ENCODE results near the gene PGAP3. TPM values are rescaled to one million over a fixed set of nuclear protein-coding genes. Genes with fewer than 3 reads are reported as not detected.
A peak's percentile ranks its signal among the peaks of the same experiment; 100 is the strongest.

PGAP3 gene
- total RNA-seq, 3 donors from 2014 or later, result 14.6 to 16.5 (median 16.3) TPM

DNA sequence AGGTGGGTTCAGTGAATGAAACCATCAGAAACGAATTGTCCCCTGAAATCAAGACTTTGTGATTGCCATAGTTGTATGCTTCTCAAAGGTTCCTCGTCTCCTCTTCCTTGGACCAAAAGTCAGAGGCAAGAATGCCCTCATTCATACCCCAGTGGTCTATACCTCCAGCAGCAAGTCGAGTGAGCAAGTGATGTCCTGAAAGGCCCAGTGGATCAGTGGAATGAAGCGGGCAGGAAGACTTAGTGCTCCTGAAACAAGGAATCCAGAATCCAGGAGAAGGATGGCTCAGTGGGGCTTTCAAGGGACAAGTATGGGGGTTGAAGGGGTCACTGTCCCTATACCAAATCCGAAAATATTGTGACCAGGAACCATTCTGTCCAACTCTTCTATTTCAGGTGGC, 6.7 kb upstream of the PGAP3 start:
- no peak for DNase-seq
- no peak overlapping the region for H3K4me3 Mint-ChIP-seq
- peaks cover 4% of the 10 kb centered on the region for H3K36me3 Mint-ChIP-seq (ENCODE audit: insufficient read depth)
- no peak for ATAC-seq
- H3K4me1 Mint-ChIP-seq (ENCODE audit: low read depth), result peaks cover 2% of the 10 kb centered on the region
- H3K27me3 Mint-ChIP-seq (ENCODE audit: low read depth), result peaks cover 17% of the 10 kb centered on the region
- H3K9me3 Mint-ChIP-seq, result no peaks in the 10 kb centered on the region

- ATAC-seq (no peak), DNase-seq (no peak)
- H3K4me3 Mint-ChIP-seq, result peak overlapping the region; percentile 98
- H3K9me3 Mint-ChIP-seq, result no peaks in the 10 kb centered on the region
- peaks cover 10% of the 10 kb centered on the region for H3K36me3 Mint-ChIP-seq (ENCODE audit: insufficient read depth)
- peaks cover 23% of the 10 kb centered on the region for H3K4me1 Mint-ChIP-seq (ENCODE audit: low read depth)
- no peaks in the 10 kb centered on the region for H3K27me3 Mint-ChIP-seq (ENCODE audit: low read depth)
These were observed 1.1 kb upstream of the PGAP3 start for GRCh38 chr17:39688945-39689344.

GRCh38 chr17:39688475-39688835, 598 bp upstream of the PGAP3 start:
- no peaks in the 10 kb centered on the region for H3K9me3 Mint-ChIP-seq
- no peak for DNase-seq
- peak overlapping the region; percentile 98 for H3K4me3 Mint-ChIP-seq
- peaks cover 11% of the 10 kb centered on the region for H3K36me3 Mint-ChIP-seq (ENCODE audit: insufficient read depth)
- peaks cover 23% of the 10 kb centered on the region for H3K4me1 Mint-ChIP-seq (ENCODE audit: low read depth)
- no peak for ATAC-seq
- no peaks in the 10 kb centered on the region for H3K27me3 Mint-ChIP-seq (ENCODE audit: low read depth)

DNA sequence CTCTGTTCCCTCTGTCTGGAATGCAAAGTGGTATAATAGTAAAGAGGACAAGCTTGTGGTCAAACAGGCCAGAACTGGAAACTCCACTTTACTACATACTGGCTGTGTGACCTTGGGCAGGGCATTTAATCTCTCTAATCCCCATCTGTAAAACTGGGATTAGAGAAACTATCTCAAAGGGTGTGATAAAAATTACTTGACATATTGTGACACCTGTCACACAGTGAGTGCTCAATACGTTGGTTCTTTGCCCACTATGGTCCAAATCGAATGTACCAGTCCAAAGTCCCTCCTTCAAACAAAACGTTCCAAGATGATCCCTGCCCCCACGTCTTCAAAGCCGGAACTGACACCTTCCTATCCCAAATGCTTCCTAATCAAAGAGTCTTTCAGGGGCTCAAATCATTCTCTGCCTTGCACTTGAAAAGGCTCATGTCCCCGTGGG, 734 bp downstream of the PGAP3 start:
- peak overlapping the region; percentile 98 for H3K4me3 Mint-ChIP-seq
- no peaks in the 10 kb centered on the region for H3K9me3 Mint-ChIP-seq
- ATAC-seq (no peak), DNase-seq (no peak)
- no peaks in the 10 kb centered on the region for H3K27me3 Mint-ChIP-seq (ENCODE audit: low read depth)
- H3K36me3 Mint-ChIP-seq (ENCODE audit: insufficient read depth), result peaks cover 15% of the 10 kb centered on the region
- H3K4me1 Mint-ChIP-seq (ENCODE audit: low read depth), result peaks cover 25% of the 10 kb centered on the region

DNA sequence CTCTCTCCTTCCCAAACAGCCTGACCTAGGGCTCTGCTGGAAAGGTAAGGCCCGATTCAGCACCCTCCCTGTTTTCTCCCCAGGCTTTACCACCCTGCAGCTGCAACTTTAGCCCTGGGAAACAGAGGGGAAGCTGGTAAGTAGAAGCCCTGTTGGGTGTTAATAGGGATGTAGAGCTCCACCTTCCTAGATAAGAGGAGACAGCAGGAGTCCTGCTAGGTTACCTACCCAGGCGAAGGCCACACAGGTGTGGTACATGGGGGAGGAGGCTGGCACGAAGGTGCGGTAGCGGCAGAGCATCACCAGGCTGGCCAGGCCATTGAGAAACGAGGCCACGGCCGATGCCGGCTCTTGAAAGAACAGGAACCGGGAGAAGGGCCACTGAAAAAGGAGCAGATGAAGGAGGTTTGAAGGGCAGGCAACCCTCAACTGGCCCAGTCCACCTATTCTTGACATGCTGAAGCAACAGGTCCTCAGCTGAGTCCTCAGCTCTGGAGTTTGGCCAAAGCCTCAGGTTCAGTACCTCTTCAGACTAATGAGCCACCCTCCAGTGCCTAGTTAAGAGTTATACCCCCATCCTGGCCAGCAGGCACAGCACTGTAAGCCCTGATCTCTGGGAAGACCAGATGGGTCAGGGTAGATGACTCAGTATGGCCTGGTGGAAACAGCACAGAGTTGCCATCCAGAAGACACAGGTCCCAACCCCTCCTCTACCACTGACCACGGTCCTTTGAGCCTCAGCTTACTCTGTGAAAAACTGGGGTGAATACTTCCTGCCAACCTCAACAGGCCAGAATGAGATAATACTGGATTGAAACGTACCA, 3.3 kb downstream of the PGAP3 start:
- no peak overlapping the region for H3K4me3 Mint-ChIP-seq
- no peaks in the 10 kb centered on the region for H3K9me3 Mint-ChIP-seq
- DNase-seq (no peak), ATAC-seq (no peak)
- H3K4me1 Mint-ChIP-seq (ENCODE audit: low read depth), result peaks cover 40% of the 10 kb centered on the region
- H3K36me3 Mint-ChIP-seq (ENCODE audit: insufficient read depth), result peaks cover 20% of the 10 kb centered on the region
- H3K27me3 Mint-ChIP-seq (ENCODE audit: low read depth), result no peaks in the 10 kb centered on the region

GRCh38 chr17:39683295-39683939, 4.4 kb downstream of the PGAP3 start:
- Mint-ChIP-seq H3K4me1 (ENCODE audit: low read depth) (peaks cover 44% of the 10 kb centered on the region), H3K36me3 (ENCODE audit: insufficient read depth) (peaks cover 20% of the 10 kb centered on the region), H3K9me3 (no peaks in the 10 kb centered on the region), H3K4me3 (no peak overlapping the region), H3K27me3 (ENCODE audit: low read depth) (no peaks in the 10 kb centered on the region)
- no peak for ATAC-seq
- no peak for DNase-seq

DNA sequence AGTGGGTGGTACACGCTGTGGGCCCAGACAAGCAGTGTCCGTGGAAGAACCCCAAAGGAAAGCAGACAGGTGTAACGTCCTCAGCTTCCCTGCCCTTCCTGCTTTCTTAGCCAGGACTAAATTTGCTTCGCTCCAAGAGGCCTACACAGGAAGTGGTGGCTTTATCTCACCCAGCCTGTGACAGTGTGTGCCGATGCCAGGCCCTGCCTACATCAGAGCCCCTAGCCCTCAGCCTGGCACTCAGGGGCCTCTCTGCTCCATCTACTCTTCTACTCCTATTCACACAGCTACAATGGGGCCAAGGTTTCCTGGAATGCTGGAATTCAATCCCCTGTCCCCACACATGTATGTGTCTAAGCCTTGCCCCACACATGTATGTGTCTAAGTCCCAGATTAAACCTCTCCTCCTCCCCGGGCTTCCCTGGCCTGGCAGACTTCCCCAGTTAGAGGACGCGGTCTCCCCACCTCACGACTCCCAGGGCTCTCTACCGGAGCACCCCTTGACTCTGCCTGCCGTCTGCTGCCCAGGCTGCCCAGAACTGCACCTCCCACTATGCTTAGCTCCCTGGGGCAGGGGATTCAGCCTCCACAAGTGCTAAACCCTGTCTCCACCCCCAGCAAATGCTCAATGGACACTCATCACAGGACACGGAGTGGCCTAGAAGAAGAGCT, 8.2 kb downstream of the PGAP3 start:
- Mint-ChIP-seq H3K27me3 (ENCODE audit: low read depth) (no peaks in the 10 kb centered on the region), H3K9me3 (no peaks in the 10 kb centered on the region), H3K36me3 (ENCODE audit: insufficient read depth) (peaks cover 16% of the 10 kb centered on the region), H3K4me1 (ENCODE audit: low read depth) (peaks cover 61% of the 10 kb centered on the region), H3K4me3 (peak overlapping the region; percentile 0)
- DNase-seq (peak; percentile 26), ATAC-seq (peak; percentile 69 to 76)

GRCh38 chr17:39678340-39679116, 9.3 kb downstream of the PGAP3 start:
- Mint-ChIP-seq H3K9me3 (no peaks in the 10 kb centered on the region), H3K27me3 (ENCODE audit: low read depth) (no peaks in the 10 kb centered on the region), H3K36me3 (ENCODE audit: insufficient read depth) (peaks cover 11% of the 10 kb centered on the region), H3K4me1 (ENCODE audit: low read depth) (peaks cover 61% of the 10 kb centered on the region), H3K4me3 (no peak overlapping the region)
- no peak for DNase-seq
- no peak for ATAC-seq

DNA sequence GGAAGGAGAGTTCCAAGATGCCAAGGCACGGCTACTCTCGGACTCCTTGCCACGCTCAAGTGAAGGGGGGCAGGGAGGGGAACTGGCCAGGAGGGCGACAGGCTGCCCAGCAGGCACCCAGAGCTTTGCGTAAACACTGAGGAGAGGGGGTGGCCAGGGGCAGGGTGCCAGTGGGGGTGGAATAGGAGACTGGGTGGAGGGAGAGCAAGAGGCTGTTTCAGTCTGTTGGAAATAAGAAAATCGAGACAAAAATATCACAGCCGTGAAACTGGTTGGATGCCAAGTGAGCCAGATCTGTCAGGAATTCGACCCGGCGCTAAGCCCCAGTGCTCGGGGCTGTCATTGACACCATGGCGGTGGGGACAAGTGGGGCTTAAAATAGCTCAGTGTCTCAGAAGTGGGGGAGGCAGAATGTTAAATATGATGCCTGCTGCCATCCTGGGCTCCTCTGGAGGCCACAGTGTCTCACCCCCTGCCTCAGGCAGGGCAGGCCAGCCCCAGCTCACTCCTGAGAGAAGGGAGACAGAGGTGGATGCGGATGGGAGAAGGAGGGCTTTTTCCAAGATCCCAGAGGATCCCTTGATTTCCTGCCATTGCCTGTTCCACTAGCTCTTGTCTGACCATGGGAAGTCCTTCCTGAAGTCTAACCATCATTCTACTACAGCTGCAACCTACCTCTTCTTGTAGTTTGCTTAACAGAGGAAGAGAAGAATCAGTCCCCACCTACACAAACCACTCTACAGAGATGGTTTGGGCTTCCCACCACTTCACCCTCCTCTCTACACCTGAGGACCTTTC, 10.1 kb downstream of the PGAP3 start:
- Mint-ChIP-seq H3K4me3 (no peak overlapping the region), H3K4me1 (ENCODE audit: low read depth) (peaks cover 58% of the 10 kb centered on the region), H3K9me3 (no peaks in the 10 kb centered on the region), H3K27me3 (ENCODE audit: low read depth) (no peaks in the 10 kb centered on the region), H3K36me3 (ENCODE audit: insufficient read depth) (peaks cover 5% of the 10 kb centered on the region)
- no peak for DNase-seq
- no peak for ATAC-seq

DNA sequence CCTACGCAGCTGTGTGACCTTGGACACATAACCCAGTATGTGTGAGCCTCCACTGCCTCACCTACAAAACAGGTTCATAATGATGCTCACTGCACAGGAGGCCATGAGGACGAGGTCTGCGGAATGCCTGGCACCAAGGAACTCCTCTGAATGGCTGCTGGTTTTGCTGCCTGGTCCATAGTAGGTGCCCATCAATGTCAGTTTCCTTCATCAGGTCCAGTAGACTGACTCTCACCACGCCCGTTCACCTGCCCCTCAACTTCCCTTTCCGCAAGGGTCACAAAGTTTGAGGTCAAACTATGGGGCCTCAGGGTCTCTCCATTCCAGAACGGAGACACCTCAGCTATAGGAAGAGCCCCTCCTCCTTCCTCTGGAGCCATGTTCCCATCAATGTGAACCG, 10.8 kb downstream of the PGAP3 start:
- H3K36me3 Mint-ChIP-seq (ENCODE audit: insufficient read depth), result peaks cover 5% of the 10 kb centered on the region
- DNase-seq (no peak), ATAC-seq (no peak)
- no peaks in the 10 kb centered on the region for H3K9me3 Mint-ChIP-seq
- H3K27me3 Mint-ChIP-seq (ENCODE audit: low read depth), result no peaks in the 10 kb centered on the region
- no peak overlapping the region for H3K4me3 Mint-ChIP-seq
- H3K4me1 Mint-ChIP-seq (ENCODE audit: low read depth), result peaks cover 59% of the 10 kb centered on the region

DNA sequence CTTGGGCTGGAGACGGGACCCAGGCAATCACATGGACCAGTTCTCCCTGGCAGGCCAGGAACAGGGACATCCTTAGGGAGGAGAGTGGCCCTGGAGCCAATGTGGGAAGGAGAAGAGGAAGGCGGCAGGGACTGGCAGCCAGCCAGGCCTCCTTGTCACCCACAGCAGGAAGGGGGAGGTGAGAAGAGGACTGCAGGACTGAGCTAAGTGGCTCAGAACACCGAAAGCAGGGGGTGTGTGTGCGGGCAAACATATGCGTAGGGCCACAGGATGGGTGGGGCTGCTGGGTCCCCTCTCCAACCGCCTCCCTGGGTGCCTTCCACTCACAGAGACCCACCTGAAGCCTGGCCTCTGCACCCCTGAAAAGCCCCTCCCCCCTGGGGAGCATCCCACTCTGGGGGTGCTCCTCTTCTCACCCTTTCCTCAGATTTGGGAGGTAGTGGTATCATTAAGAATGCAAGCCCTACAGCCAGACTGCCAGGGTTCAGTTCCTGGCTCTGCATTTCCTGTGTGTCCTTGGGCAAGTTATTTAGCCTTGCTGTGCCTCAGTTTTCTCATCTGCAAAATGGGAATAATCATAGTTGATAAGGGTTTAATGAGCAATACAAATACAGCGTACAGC, 11.5 kb downstream of the PGAP3 start:
- peaks cover 5% of the 10 kb centered on the region for H3K36me3 Mint-ChIP-seq (ENCODE audit: insufficient read depth)
- H3K4me1 Mint-ChIP-seq (ENCODE audit: low read depth), result peaks cover 63% of the 10 kb centered on the region
- peak; percentile 59 for ATAC-seq
- no peak overlapping the region for H3K4me3 Mint-ChIP-seq
- H3K27me3 Mint-ChIP-seq (ENCODE audit: low read depth), result no peaks in the 10 kb centered on the region
- no peak for DNase-seq
- H3K9me3 Mint-ChIP-seq, result no peaks in the 10 kb centered on the region

DNA sequence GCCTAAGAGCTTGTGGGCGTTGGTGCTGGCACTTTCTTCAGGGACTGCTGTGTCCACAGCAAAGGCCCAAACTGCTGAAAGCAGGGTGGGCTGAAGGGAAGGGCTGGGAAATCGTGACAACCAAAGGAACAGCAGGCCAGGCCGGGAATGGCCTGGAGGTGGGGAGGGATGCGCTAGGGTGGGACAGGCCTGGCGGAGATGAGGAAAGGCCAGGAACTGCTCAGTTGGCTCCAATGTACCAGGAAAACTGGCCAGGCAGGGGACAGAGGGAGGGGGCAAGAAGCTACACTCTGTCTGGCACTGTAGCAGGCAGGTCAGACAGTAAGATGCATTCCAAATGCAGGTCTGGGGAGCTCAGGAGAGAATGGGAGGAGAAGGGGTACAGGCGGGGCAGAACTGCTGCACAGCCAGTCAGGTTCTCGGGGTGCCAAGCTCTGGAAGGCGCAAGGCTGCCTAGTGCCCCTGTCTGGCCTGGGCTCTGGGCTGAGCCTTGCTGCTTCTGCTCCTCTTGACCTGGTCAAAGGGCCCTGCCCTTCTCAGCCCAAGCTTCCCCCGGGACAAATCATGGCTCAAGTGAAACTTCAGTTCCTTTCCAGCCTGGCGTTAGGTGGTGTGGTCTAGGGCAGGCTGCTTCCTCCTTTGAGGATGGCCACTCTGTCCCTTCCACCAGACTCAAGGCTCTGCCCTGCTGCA, 12.3 kb downstream of the PGAP3 start:
- no peak for DNase-seq
- peak in 1 of 2 donors; percentile 1 for ATAC-seq
- no peaks in the 10 kb centered on the region for H3K9me3 Mint-ChIP-seq
- no peaks in the 10 kb centered on the region for H3K27me3 Mint-ChIP-seq (ENCODE audit: low read depth)
- H3K4me3 Mint-ChIP-seq, result no peak overlapping the region
- H3K36me3 Mint-ChIP-seq (ENCODE audit: insufficient read depth), result peaks cover 3% of the 10 kb centered on the region
- peaks cover 57% of the 10 kb centered on the region for H3K4me1 Mint-ChIP-seq (ENCODE audit: low read depth)
